Heart left ventricle (tissue), 13 donors: ENCODE data around the gene ADAM15.

Experiments
- POLR2A ChIP-seq, 2 donors: fragments of 450-650 bp; IDR thresholded peaks; one replicate each; pipeline ENCODE4 v1.6.1; 2017; ENCODE audit warnings: antibody characterized with exemption in 2 of 2, mild to moderate bottlenecking in 2 of 2, moderate library complexity in 2 of 2
- TF ChIP-seq, protein P1 (sequence below), 12 donors: fragments of 200-600 bp; sonication (generic) in 4 of 12; IDR thresholded peaks; one replicate each; pipeline versions ENCODE4 v1.5.0 to v1.8.0; 2018 to 2022; ENCODE audit warnings: antibody characterized with exemption in 12 of 12, mild to moderate bottlenecking in 5 of 12
- donor health status: ischemic (EF 13 %, LVEDD 7.1; RV severe dilation, severe dysfunction).
- donor health status: DM: no; HTN: yes; CAD: no.
- donor health status: DM: no; HTN: no; CAD: no.
- donor health status: ischemic (EF 25% LVEDD 6.9; RV normal size, moderate dysfunction).
- donor health status: ischemic (EF 25% LVEDD 5.7; RV mildly dilated, moderate dysfunction).
- donor health status: ischemic (EF 35%, LVEDD 5.7; RV mildly dilated, moderate dysfunction).
- donor health status: nonischemic (EF 11% LVEDD 7.7; RV severe dilation, severe dysfunction).
- donor health status: DM: yes; HTN: yes; CAD: no.
- donor health status: PGD.
- donor health status: ischemic (EF 29% LVEDD 5.4; RV normal size, mild dysfunction).
- donor health status: nonischemic (EF 23%, LVEDD 6.1; RV moderate dilation, normal function).

GRCh38 chr1:155070721-155071569 is 19.8 kb downstream of the ADAM15 start:
- TF ChIP-seq, protein P1, sequence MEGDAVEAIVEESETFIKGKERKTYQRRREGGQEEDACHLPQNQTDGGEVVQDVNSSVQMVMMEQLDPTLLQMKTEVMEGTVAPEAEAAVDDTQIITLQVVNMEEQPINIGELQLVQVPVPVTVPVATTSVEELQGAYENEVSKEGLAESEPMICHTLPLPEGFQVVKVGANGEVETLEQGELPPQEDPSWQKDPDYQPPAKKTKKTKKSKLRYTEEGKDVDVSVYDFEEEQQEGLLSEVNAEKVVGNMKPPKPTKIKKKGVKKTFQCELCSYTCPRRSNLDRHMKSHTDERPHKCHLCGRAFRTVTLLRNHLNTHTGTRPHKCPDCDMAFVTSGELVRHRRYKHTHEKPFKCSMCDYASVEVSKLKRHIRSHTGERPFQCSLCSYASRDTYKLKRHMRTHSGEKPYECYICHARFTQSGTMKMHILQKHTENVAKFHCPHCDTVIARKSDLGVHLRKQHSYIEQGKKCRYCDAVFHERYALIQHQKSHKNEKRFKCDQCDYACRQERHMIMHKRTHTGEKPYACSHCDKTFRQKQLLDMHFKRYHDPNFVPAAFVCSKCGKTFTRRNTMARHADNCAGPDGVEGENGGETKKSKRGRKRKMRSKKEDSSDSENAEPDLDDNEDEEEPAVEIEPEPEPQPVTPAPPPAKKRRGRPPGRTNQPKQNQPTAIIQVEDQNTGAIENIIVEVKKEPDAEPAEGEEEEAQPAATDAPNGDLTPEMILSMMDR (IDR thresholded peaks at IDR 0.05), result peak in 11 of 12 donors; percentile 21 to 58 (median 38)
- TF ChIP-seq POLR2A (IDR thresholded peaks at IDR 0.05), result no peak
